RPMI7951 (cell line): ENCODE data around the gene DEUP1. TPM values are rescaled to one million over a fixed set of nuclear protein-coding genes. Genes with fewer than 3 reads are reported as not detected.
A peak's percentile ranks its signal among the peaks of the same experiment; 100 is the strongest.
"Not testable (repeated sequence)": the region's sequence is repeated elsewhere in the genome, so short reads cannot be mapped to it uniquely, and the experiment has no call there.

Source experiments
- DNase-seq: peaks from one replicate; pipeline ENCODE4 v3.0.0-alpha.2; 2012; ENCODE audit warnings: low read depth
- total RNA-seq: library from RNA; depleted of rRNA; stranded (reverse); fragments of >200 nt; shearing (Covaris generic); gene quantifications from 2 replicates; pipeline ENCODE4 v1.2.3, GENCODE V29; 2014

The DEUP1 gene
- total RNA-seq, 1 experiment from 2014 or later, result not detected

DNA sequence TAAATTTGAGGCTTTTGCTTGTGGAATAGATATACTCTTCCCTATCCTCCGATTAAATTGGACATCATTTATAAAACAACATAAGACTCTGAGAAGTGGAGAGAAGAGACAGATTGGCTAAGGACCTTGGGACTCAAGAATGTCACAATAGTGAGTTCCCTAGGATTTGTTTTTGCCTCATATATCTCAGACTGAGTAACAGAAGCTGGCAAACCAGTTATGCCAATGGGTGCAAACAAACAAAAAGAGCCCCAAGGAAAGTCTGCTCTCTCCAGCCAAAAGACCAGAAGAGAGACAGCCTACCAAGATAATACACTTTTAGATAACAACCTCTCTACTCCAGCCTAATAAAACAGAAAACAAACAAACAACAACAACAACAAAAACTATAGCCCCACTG is 28.9 kb downstream of the DEUP1 start:
- no peak for DNase-seq

DNA sequence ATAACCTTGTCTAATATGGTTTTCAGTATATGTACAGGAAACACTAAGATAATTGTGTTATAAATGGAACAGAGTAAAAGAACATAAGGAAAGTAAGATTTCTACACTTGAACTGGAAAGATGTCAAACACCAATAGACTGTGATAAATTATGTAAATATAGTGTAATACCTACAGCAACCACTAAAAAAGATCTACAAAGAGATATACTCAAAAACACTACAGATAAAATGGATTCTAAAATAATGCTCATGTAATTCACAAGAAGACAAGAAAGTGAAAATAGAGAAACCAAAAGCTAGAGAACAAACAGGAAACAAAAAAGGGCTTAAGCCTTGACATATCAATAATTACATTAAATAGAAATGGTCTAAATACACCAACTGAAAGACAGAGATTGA is 30.9 kb downstream of the DEUP1 start:
- DNase-seq, result no peak

DNA sequence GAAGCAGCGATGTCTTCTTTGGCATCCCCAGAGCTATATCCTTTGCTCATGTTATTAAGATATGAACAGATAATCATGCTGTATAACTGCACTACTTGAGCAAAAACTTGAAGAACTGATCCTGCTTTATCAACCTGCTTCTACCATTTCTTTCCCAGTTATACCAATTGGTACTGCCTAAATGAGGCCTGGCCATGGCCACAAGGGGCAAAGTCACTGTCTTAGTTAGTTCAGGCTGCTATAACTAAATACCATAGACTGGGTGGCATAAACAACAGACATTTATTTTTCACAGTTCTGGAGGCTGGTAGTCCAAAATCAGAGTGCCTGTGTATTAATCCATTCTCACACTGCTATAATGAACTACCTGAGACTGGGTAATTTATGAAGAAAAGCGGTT is 37.5 kb downstream of the DEUP1 start:
- DNase-seq, result no peak

DNA sequence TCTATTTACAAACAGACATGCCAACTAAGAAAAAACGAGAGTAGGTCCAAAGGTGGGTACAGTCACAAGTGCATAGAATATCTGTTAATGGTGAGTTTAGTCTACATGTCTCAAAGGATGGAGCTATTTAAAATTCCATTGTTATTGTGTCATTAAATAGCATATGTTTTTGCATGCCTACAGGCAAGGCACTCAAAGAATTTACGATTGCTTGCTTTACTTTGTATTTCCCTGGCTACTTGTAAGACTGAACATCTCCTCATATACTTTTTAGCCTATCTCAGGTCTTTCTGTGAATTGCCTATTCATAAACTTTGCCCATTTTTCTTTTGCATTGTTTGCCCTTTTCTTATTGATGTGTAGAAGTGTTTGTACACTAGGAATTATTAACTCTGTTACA is 39.7 kb downstream of the DEUP1 start:
- no peak for DNase-seq

DNA sequence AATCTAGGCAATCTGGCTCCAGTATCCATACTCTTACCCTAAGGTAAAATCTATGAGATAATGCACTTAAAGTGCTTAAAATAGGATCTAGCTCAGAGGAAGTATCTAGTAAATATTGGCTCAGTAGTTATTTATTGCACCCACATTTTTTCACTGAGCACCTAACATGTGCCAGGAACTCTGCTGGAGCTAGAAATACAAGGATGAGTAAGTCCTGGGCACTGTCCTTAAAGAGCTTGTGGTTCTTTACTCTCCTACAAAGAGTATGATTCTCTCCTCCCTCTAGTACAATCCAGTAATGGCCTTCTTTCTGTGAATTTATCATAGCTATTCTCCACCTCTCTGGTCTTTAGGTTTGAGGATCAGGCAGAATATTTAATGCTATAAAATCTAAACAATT is 59.2 kb downstream of the DEUP1 start:
- no peak for DNase-seq

DNA sequence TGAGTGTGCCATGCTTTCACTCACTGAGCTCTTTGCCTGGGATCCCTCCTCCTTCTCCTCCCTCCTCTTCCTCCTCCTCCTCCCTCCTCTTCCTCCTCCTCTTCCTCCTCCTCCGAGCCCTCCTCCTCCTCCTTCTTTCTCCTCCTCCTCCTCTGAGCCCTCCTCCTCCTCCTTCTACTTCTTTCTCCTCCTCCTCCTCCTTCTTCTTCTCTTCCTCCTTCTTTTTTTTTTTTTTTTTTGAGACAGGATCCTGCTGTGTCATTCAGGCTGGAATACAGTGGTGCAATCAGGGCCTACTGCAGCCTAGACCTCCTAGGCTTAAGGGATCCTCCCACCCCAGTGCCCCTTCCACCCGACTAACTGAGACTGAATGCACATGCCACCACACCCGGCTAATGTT is 62.3 kb downstream of the DEUP1 start:
- DNase-seq, result no peak

DNA sequence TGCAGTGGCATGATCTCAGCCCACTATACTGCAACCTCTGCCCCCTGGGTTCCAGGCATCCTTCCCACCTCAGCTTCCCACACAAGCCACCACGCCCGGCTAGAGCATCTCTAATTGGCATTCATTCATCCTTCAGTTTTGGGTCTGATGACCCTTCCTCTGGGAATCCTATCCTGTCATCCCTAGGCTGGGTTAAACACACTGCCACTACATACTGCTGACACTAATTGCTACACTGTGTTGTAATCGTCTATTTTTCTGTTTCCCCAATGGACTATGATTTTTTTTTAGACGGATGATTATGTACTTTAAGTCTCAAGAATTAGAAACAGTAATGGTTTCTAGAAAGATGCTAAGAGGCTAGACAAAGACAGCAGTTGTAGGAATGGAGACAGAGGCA is 62.8 kb downstream of the DEUP1 start:
- no peak for DNase-seq

DNA sequence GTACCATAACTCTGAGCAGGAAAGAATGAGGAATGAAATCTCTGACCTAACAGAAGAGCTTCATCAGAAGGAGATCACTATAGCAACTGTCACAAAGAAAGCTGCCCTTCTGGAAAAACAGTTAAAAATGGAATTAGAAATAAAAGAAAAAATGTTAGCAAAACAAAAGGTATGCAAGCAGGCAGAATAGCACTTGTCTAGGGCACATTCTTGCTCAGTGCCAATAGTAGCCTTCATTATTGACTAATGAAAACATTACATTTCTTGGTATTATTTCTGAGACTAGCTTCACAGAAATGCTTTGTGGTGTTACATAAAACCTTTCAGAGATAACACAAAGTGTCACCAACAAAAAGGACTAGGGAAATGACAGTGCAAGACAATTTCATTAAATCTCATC is 63.9 kb downstream of the DEUP1 start:
- DNase-seq, result no peak

DNA sequence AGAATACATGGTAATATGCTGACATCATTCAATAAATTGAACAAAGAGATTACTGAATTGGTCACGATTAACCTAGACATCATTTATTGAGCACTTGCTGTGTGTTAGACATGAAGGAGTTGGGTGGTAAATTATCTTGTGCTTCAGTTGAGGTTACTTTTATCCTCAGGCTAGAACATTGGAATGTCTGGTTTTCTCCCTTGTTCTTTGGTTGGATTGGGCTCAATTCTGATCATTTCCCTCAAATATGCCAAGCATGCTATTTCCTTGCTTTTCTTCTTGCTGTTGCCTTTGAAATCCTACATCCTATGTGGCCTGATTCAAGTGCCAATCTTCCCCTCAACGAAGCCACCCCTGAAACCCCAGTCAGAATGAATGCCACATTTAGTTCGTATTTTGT is 65.8 kb downstream of the DEUP1 start:
- DNase-seq, result peak; percentile 48

DNA sequence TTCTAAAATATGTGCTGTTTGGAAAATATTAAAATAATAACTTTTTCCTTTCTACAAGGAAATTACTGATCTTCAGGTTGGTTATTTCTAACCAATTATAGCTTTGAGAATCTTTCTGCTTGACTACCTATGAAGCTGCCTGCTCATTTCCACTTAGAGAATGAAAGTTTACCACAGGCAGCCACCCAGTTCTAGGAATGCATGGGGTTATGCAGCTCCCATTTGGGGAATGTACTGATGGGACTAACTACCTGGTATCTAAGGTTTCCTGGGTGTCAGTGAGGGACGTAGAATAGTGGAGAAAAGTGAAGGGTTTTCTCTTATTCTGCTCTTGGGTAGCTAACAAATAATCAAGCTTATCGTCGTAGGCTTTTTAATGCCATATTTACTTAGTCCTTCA is 73.4 kb downstream of the DEUP1 start:
- DNase-seq, result no peak

DNA sequence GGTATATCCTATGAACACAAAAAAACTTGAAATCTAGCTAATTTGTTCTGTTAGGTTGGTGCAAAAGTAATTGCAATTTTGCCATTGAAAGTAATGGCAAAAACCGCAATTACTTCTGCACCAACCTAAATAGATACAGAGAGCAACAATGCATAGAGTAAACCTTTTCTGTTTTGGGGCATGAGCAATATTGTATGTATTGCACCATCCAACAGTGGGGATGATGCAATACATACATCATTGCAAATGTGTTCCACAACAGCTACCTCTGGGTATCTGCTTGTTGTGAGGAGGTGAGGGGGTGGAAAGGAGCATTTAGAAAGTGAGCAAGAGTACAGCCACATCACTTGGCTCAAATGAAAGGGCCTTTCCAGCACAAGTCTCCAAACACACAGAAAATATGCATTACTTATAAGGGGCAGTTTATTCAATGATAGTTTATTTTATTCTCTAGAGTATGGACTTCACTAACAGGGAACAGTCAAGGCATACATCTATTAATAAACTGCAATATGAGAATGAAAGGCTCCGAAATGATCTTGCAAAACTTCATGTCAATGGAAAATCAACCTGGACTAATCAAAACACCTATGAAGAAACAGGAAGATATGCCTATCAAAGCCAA is 77.3 kb downstream of the DEUP1 start:
- DNase-seq, result no peak

DNA sequence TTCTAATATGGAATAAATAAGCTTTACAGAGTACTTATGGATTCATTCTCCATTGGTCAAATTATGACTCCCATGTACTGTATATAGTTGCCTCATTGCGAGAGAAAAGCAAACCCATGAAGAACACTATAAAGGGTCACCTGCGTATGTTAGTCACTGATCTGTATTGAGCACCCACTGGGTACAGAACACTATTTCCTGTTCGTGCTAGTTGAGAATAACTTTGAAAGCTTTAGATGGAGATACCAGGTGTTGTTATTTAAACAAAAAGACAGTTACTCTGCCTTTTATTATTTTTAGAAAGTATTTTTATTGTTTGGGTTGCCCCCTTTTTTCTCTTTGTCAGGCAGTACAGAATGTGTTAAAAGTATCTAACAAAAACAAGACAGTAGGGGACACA is 79.9 kb downstream of the DEUP1 start:
- DNase-seq, result no peak

DNA sequence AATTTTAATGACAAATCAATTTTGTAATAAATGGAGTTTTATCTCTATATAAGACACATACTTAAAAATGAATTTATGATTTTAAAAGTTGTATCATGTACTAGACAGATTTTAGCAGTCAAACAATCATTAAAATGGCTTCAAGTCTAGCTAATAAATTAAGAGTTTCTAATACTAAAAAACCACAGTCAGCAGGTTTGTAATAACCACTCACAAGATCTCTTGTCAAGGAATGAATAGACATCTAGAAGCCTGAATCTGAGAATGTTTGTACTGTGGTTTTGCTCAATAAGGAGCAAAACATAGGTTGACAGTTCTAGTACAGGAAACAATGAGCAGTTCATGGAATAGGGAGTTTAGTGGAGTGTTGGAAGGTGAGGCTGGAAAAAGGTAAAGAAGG is 81.2 kb downstream of the DEUP1 start:
- no peak for DNase-seq

DNA sequence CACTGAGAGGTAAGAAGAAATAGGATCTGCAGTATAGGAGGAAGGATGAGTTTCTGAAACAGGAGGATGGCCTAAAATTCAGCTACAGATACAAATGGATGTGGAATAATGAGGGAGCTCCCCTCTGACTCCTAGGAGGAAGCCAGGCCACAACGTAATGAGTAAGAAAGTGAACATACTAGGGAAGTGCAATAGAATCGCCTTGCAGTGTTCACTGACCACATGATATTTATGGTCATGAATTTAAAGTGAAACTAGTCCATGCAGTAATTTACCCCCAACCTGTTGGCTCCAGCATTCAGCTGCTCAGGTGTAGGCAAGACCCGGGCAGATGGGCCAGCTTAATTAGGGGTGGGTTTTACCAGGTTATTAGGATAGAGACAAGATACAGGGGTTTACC is 101.7 kb downstream of the DEUP1 start:
- no peak for DNase-seq

DNA sequence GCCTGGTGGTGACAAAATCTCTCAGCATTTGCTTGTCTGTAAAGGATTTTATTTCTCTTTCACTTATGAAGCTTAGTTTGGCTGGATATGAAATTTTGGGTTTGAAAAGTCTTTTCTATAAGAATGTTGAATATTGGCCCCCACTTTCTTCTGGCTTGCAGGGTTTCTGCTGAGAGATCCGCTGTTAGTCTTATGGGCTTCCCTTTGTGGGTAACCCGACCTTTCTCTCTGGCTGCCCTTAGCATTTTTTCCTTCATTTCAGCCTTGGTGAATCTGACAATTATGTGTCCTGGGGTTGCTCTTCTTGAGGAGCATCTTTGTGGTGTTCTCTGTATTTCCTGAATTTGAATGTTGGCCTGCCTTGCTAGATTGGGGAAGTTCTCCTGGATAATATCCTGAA is 112.7 kb downstream of the DEUP1 start:
- DNase-seq, result not testable (repeated sequence)

DNA sequence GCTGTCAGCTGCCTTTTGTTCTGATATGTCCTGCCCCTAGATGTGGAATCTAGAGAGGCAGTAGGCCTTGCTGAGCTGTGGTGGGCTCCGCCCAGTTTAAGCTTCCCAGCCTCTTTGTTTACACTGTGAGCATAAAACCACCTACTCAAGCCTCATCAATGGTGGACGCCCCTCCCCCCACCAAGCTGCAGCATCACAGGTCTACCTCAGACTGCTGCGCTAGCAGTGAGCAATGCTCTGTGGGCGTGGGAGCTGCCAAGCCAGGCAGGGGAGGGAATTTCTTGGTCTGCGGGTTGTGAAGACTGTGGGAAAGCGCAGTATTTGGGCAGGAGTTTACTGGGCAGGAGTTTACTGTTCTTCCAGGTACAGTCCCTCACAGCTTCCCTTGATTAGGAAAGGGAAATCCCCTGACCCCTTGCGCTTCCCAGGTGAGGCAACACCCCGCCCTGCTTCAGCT is 114.1 kb downstream of the DEUP1 start:
- peak; percentile 36 for DNase-seq

DNA sequence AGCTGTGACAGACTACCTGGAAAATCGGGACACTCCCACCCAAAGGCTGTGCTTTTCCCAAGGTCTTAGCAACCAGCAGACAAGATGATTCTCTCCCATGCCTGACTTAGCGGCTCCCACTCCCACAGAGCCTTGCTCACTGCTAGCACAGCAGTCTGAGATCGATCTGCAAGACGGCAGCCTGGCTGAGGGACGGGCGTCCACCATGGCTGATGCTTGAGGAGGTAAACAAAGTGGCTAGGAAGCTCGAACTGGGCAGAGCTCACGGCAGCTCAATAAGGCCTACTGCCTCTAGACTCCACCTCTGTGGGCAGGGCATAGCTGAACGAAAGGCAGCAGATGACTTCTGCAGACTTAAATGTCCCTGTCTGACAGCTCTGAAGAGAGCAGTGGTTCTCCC is 127.7 kb downstream of the DEUP1 start:
- no peak for DNase-seq

DNA sequence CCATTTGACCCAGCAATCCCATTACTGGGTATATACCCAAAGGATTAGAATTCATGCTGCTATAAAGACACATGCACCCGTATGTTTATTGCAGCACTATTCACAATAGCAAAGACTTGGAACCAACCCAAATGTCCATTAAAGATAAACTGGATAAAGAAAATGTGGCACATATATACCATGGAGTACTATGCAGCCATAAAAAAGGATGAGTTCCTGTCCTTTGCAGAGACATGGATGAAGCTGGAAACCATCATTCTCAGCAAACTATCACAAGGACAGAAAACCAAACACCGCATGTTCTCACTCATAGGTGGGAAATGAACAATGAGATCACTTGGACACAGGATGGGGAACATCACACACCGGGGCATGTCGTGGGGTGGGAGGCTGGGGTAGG is 133.1 kb downstream of the DEUP1 start:
- DNase-seq, result not testable (repeated sequence)

DNA sequence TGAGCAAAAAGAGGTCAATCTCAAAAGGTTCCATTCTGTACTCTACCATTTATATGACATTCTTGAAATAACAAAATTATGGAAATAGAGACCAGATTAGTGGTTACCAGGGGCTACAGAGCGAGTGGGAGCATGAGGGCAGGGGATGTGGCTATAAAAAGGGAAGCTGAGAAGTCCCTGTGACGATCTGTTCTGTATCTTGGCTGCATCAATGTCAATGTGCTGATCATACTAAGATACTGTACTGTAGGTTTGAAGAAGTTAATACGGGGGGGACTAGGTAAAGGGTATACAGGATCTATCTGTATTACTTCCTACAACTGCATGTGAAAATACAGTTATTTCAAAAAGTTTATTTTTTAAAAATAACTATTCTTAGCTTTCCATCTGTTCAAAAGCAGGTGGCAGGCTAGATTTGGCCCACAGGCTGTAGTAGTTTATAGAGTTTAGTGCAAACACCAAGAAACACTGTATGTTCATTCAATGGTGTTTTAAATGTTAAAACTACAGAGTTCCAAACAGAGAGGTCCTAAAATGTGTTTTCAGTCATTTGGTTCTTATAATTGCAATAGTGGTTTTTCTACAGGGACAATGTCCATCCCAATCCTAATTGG is 134.5 kb downstream of the DEUP1 start:
- DNase-seq, result no peak

DNA sequence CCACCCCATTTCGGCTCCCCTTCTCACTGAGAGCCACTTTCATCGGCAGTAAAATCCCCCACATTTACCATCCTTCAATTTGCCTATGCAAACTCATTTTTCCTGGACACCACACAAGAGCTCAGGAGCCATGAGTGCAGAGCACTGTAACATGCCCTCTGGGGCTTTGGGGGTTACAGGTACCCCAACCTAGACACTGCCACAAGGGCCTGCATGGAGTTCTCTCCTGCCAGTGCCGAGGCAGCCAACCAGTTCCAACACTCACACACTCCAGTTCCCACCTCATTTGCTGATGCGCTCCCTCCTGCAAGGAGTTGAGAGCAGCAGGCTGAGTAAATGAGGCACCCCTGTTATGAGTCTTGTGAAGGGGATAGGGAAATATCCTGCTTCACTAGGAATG is 136.5 kb downstream of the DEUP1 start:
- DNase-seq, result no peak

DNA sequence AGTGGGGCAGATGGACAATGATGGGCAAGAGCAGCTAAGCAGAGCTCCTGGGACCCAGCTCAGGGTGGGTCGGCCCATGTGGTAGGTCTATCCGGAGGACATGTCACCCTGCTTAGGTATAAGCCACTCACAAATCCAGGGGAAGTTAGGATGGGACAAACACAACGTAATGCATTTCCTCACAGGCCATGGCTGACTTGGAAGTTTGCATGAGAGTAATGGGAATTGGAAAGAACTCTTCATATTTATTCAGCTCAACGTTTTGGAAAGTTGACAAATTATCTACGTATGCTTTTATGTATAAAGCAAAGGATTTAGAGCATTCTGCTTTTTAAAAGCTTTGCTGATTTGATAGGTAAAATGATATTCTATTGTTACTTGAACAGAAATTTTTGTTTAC is 137.7 kb downstream of the DEUP1 start:
- no peak for DNase-seq

DNA sequence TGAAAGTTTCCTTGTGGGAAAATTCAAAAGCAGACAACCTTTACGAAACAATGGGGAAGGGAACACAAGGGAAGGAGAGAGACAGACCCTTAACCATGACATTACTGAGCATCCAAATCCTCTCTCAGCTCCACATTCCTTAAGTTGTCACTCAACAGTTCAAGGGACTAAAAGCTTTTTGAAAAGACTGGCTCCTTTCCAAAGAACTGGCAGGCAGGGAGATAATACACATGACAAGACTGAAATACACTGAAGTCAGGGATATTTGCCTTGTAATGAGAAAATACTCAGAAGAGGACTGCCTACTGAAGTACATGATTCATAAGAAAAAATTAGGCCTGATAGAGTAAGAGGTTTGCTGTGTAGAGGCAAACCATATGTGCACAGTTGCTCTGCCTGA is 143.6 kb downstream of the DEUP1 start:
- DNase-seq, result no peak

DNA sequence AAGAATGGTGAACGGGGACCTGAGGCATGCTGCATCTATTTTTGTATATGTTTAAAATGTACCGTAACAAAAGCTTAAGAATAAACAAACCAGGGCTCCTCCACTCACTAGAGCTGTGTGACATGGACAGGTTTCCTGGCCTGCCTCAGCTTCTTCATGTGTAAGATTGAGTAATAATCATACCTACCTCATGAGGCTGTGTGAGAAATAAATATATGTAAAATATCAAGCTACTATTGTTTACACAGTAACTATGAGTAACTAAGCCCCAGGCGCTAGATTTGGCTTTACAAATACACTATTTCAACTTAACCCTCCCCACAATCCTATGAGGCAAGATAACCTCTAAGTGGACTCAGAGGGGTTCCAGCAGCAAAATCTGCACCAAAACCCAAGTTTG is 146.3 kb downstream of the DEUP1 start:
- DNase-seq, result peak; percentile 6

DNA sequence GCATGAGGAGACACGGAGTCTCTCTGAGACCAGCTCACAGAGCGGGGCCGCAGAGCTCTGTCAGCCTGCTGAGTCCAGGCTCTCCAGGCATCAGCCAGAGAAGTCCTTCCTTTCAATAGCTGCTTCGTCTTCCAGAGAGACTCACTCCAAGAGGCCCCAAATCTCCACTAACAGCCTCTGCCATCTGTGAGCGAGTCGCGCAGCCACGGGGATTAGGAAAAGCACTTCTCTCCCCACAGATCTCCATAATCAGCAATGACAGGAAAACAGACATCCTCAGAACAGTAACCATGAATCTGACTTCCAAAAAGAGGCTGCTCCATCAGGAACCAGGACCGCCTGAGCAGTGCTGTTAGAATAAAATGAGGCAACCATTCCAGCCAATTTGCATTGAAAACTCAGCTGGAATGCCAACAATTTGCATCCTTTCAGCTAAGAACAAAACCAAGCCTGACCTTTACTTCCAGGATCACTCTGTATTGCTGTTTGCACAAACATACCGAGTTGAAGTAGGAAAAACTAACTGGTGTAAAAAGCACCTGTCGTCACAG is 147.2 kb downstream of the DEUP1 start:
- no peak for DNase-seq
